HG03558 (cell line): ENCODE data around the gene F7.

Source experiments
- ATAC-seq: cut with Tn5 transposase; IDR thresholded peaks from one replicate; pipeline ENCODE4 v1.9.1; 2021; ENCODE audit warnings: moderate number of reproducible peaks; ENCODE audit not compliant: unreplicated experiment; ENCODE audit errors: extremely low read depth

F7 gene

DNA sequence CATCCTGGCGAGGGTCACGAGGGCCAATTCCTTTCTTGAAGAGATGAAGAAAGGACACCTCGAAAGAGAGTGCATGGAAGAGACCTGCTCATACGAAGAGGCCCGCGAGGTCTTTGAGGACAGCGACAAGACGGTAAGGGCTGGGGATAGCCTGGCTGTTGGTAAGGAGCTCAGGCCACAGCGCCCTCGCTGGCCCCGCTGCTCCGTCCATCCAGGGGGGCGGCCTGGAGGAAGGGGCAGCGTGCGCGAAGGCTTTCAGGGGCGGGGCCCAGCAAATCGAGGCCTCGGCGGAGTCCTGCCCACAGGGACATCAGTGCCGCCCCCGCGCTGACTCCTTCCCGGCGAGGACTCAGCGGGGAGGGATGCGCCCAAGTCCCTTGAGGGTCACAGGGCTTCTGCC, 23.9 kb downstream of the F7 start:
- ATAC-seq: no peak

DNA sequence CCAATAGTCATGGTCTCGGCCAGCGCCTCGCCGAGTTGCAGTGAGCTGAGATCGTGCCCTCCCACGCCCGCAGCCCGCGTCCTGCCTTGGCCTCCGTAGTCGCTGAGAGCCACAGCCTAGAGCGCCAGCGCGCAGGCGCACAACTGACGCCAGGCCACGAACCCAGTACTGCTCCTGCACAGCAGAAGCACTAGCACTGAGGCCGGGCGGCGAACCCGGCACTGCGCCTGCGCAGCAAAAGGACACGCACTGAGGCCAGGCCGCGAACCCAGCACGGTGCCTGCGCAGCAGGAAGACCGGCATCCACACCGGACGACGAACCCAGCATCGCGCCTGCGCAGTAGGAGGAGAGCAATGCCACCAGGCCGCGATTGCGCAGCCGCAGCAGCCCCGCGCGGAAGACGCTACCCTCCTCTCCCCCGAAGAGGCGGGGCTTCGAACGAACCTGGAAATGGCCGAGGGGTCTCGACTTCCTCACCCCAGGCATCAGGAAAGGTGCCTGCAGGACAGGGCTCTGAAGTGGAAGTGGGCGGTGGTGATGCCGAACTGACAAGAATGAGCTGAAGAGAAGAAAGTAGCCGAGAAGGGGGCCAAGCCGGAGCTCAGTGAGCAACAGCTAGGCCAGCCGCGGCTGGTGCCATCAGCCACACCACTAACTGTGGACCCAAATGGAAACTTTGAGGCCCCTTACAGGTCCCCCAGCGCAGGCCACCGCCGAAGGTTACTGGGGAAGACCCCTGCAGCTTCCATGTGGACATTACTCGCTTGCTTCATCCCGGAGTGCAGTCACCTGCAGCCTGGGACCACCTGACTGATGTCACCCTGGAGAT, 24.5 kb downstream of the F7 start:
- ATAC-seq: no peak

DNA sequence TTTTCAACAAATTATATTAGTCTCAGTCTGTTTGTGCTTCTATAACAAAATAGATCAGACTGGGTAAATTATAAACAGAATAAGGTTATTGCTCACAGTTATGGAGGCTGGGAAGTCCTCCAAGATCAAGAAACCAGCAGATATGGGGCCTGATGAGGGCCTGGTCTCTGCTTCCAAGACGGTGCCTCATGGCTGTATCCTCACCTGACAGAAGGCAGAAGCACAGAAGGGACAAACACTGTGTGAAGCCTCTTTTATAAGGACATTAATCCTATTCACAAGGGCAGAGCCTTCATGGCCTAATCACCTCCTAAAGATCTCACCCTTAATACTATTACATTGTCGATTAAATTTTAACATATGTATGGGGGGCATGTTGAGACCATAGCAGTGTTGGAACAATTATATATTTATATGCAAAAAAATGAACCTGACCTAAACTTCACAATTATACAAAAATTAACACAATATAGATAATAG, 29.7 kb downstream of the F7 start:
- ATAC-seq: no peak

DNA sequence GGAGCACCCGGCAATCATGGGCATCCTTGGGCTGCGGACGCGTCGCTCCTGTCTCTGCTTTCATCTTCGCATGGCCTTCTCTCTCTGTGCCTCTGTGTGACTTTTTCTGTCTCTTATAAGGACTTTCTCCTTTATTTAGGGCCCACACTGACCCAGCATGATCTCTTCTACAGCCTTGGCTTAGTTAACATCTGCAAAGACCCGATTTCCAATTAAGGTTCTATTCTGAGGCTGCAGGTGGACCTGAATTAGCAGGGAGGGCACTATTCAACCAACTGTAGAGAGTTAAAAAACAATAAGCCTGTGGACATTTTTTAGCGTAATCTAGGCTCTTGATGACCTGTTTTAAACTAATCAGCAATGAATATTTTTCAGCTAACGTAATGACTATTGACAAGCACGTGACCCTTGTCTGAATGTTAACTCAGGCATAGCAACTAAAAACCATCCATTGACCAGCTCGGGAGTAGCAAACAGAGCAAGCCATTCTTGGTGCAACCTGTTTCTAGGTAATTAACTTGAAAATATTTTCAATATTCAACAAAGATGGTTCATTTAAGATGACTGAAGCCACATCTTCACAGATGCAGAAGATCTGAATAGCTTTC, 32.2 kb downstream of the F7 start:
- ATAC-seq: no peak

DNA sequence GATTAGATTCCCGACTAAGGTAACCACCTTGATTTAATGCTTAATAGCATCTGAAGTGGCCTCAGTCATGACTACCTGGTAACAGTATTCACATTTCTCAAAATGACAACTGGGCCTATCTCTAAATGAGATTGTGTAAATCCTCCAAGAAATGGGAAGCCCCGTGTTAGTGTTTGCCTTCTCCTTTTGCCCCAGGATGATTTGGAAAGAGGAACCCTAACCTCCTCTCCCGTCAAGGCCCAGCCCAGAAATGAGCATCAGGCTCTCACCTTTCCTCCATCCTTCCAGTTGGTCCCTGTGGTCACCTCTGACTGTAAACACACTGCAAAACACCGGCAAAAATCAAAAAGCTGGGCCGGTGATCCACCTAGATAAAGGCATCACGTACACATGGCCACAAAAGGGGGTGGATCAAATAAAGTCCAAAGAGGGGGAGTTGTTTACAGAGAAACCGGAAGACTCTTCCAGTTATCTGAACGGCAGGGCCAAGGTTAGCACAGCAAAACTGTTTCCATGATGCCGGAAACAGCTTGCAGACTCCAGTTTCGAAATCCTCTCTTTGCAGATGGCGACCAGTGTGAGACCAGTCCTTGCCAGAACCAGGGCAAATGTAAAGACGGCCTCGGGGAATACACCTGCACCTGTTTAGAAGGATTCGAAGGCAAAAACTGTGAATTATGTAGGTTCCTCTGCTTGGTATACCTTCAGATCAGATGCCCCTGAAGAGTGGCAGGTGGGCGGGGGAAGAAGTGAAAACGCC, 33.4 kb downstream of the F7 start:
- no peak for ATAC-seq

DNA sequence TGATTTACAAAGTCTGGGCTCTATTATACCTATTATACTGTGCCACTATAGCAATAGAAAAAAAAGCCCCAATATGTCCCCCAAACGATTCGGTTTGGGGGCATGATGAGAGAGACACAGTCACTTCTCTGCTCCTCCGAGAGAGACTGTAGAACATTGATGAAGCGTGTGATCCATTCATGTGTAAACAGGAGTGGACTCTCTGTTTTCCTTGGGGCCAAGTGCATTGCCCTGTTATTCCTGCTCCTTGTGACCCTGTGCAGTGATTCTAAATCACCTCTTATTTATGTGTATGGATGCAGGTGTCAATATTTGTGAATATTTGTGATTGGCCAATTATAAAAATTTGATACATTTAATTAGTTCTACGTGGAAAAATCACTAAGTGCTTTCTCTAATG, 34.0 kb downstream of the F7 start:
- no peak for ATAC-seq

DNA sequence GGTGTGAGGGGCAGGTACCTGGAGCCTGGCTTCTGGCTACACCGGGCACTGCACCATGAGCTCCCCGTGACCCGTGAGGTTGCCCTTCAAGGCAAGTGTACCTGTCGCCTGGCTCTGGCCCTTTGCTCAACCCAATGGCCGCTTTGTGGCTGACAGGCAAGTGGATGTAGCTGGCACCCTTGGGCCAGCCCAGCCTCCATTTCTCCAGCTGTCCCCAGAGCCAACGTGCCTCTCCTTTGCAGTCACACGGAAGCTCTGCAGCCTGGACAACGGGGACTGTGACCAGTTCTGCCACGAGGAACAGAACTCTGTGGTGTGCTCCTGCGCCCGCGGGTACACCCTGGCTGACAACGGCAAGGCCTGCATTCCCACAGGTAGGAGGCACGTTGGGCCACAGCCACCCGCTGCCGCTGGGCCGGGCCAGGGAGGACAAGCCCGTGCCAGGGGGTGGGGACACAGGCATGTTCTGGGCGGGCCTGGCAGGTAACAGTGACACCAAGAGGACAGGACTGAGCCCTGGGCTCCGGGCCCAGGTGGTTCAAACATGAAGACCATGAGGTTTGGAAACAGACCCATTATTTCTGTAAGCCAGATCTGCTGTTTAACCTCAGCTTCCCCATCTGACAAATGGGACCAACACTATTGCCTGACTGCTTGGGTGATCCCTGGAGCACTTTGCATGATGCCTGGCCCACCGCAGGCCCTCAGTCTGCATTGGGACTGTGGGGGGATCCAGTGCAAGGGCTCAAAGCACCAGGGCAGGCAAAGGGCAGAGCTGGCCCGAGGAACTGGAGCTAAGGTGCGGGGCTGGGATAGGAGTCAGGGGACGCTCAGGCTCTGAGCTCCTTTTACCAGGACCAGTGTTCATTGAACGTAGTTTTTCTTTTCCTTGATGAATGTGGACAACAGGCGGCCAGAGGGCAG, 35.3 kb downstream of the F7 start:
- ATAC-seq: no peak

DNA sequence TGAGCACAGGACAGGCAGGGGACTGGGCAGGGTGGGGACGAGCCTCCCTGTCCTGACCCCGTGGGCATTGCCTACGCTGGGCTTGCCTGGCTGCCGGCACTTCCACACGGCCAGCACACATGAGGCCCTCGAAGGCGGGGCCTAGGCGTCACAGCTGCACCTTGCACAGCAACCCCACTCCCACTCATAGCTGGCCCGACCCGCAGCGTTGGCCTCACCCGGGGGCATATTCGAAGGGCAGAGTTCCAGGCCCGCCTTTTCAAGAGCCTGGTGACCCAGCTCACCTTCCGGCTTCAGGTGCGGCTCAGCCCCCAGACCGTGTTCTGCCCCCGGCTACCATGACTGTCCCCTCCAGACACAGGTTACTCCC, 36.0 kb downstream of the F7 start:
- no peak for ATAC-seq

DNA sequence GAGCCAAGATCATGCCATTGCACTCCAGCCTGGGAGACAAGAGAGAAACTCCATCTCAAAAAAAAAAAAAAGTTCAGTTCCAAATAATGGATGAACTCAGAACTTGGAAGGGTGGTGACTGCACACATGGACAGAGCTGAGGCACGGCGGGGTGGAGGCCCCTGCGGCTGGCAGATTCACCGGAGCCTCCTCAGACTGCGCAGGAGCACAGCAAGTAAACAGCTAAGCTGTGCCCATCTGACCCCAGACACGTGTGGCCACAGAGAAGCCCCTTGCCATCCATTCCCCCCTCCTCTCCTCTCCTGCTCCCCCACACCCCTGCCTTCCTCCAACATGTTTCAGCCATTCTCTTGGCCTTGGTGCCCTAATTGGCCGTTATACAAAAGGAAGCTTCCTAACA, 37.3 kb downstream of the F7 start:
- no peak for ATAC-seq

DNA sequence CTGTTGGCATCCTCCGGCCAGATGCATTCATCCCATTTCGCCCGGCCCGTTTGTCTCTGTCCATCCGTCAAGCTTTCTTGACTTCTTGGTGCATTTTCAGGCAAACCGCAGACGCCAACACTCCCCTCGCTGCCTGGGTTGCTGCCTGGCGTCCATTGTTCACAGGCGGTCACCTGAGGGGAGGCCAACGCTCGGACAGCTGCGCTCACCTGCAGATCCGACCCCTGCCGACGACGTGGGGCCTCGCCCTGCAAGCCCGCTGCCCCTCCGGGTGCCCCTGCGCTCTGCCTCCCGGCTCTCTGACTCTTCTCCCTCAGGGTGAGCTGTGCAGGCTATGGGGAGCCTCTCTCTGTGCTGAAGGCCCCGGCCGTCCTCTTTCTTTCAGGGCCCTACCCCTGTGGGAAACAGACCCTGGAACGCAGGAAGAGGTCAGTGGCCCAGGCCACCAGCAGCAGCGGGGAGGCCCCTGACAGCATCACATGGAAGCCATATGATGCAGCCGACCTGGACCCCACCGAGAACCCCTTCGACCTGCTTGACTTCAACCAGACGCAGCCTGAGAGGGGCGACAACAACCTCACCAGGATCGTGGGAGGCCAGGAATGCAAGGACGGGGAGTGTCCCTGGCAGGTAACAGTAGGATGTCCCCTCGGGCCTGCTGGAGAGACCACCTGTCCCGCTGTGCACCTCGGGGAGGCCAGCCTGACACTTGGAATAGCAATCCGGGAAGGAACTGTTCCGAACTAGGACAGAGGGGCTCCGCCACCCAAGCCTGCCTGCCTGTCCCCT, 38.1 kb downstream of the F7 start:
- ATAC-seq: no peak

DNA sequence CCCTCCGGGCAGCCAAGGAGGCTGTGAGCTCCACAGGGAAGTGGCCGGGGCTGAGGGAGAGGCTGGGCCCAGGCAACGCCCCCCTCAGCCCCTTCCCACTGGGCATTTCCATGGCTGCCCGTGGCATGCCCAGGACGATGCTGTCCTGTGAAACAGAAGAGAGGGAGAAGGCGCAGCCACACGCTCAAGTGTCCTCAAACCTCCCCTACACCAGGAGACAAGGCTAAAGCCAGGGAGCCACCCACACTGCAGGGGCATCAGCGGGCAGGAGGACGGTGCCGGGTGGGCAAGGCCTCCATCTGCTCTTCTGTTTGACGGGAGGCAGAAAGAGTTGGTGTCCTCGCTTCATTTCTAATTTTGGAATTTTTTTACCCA, 38.7 kb downstream of the F7 start:
- no peak for ATAC-seq

DNA sequence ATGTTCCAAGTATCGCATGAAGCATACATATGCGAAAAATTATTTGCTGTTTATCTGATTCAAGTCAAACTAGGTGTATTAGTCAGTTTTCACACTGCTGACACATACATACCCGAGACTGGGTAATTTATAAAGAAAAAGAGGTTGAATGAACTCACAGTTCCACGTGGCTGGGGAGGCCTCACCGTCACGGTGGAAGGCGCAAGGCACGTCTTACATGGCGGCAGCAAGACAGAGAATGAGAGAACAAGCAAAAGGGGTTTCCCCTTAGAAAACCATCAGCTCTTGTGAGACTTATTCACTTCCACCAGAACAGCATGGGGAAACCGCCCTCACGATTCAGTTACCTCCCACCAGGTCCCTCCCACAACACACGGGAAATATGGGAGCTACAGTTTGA, 39.9 kb downstream of the F7 start:
- no peak for ATAC-seq

DNA sequence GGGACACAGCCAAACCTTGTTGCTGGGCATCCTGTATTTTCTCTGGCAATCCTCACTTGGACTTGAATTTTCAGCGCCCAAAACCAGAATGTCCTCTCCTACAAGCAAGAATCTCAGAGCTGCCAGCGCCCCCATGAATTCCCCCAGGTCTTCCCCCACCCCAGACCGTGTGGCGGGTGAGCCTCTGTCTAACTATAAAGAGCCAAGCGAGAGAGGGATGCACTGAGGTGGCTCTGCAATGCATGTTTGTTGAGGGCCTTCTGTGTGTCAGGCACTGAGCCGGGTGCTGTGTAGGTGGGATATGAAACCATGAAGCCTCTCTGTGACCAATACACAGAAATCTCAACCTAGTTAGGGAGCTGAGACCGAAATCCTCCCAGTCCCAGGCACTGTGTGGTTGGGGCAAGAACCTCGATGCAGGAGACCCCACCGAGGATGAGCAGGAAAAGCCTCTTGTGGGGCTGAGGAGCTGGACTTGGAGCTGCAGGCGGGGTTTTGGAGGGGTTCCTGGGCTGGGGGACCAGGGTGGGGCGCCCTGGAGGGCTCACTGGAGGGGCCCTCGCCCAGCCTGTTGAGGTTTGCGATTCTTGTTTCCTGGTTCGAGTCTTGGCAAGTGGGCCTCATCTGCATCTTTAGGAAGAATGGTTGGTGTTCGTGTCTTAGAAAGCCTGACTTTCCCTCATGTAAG, 40.5 kb downstream of the F7 start:
- ATAC-seq: no peak

DNA sequence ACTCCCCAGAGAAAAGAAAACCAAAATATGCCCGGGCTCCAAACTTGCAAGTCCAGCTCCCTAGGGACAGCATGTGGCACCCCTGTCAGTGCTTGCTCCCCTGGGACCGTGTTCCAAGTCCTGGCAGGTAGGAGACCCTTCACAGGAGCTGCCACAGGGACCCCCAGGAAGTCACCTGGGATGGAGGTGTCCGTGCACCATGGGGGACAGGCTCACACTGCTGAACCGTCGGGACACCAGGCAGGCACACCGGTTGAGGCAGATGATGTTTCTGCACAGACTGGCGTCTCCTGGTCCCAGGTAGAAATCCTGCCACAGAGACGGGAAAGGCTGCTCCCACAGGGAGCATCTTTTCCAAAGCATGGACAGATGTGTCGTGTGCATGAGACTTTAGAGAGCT, 41.2 kb downstream of the F7 start:
- no peak for ATAC-seq

DNA sequence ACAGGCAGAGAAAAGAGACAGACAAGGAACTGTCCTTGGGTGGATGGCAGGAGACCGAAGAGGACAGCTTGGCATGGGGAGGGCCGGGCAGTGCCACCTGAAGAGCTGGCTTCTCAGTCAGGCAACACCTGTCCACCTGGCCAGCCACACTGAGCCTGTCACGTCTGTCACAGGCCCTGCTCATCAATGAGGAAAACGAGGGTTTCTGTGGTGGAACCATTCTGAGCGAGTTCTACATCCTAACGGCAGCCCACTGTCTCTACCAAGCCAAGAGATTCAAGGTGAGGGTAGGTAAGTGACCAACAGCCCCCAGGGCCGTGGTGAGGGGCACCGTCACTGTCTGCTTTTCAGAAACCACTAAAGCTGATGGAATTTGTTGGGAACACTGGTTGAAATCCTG, 41.6 kb downstream of the F7 start:
- no peak for ATAC-seq

DNA sequence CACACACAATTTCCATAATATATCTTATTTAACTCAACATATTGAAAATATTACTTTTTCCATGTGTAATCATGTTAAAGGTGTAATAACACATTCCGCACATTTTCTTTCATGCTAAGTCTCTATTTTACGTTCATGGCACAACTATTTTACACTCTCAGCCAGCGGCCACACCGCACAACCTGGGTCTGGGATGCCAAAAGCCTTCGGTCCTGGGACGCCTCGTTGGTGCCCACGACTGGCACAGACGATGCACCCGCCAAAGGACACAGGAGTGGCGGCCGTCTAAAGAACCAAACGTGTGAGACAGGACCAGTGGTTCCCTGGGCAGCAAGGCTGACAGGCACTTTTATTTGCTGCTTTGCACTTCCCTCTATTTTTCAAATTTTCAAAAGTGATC, 42.8 kb downstream of the F7 start:
- no peak for ATAC-seq

DNA sequence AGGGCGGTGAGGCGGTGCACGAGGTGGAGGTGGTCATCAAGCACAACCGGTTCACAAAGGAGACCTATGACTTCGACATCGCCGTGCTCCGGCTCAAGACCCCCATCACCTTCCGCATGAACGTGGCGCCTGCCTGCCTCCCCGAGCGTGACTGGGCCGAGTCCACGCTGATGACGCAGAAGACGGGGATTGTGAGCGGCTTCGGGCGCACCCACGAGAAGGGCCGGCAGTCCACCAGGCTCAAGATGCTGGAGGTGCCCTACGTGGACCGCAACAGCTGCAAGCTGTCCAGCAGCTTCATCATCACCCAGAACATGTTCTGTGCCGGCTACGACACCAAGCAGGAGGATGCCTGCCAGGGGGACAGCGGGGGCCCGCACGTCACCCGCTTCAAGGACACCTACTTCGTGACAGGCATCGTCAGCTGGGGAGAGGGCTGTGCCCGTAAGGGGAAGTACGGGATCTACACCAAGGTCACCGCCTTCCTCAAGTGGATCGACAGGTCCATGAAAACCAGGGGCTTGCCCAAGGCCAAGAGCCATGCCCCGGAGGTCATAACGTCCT, 43.4 kb downstream of the F7 start:
- no peak for ATAC-seq

DNA sequence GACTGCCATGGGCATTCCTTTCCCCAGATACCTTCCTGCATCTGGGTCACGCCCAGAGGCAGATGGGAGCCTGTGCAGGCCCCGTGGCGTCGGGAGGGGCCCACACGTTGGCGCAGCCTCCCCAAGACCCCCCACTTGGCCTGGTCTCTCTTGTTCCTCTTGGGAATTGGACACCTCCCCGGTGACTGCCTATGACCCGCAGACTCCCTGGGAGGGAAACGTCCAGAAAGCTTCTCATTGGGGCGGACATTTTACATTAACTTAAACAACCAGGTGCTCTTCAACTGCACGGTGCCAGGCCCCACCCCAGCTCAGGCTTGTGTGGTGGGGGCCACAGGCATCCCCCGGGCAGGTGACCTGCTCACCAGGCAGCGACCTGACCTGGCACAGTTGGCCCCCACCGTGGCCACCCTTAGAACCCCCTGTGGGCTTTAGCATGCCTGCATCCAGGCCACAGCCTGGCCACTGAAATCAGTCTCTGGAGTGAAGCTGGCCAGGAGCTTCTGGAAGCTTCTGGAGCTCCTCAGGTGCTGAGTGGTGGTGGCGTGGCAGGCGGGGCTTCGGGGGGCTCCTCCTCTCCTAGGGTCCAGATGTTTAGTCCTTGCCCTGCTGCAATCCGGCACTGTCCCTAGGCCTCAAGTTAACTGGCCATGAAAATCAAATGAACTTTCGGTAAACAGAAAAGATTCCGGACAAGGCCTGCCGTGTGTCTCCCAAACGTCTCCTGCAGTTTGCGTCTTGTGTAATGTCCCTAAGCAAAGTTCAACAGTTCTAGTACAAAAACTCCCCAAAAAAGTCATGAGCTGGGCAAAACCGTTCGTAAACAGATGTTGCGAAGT, 44.3 kb downstream of the F7 start:
- ATAC-seq: no peak
